Measurements from ENCODE around the gene RBM8A. TPM values are rescaled to one million over a fixed set of nuclear protein-coding genes. Genes with fewer than 3 reads are reported as not detected.
"Not testable (repeated sequence)": the region's sequence is repeated elsewhere in the genome, so short reads cannot be mapped to it uniquely, and the experiment has no call there.

The RBM8A gene
- polyA plus RNA-seq, 3 donors, result 91.5 to 171 (median 115) TPM

DNA sequence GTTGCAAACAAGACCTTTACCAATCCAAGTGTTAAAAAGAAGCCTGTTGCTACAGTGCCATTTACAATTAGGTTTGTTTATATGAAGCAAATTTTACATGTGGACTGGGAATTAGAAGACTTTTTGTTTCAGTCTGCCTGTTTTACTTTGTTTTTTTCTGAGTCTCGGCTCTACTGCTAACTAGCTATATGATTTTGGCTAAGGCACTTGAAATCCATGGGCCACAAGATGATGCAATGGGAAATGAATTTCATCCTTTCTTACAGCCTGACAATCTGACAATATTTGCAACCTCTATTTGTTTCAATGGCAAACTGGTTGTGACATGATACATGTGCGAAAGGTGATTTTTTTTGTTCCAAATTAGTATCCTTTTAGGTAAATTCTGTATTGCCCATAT, 5.0 kb downstream of the RBM8A start:
- no peak overlapping the region for H3K4me2 ChIP-seq (replicated peaks; ENCODE audit: extremely low read depth, low read length, poor library complexity, severe bottlenecking)
- no peak overlapping the region for H3K9ac ChIP-seq (ENCODE audit: insufficient read depth, low read length, poor library complexity, severe bottlenecking)
- peaks cover 36 to 46% of the 10 kb centered on the region in 2 donors for H3K4me1 ChIP-seq (ENCODE audit: control insufficient read depth in 1 of 2, insufficient read depth in 2 of 2, low read length in 2 of 2)
- H3K79me2 ChIP-seq (ENCODE audit: insufficient read depth, low read length), result peaks cover 26% of the 10 kb centered on the region
- H4K20me1 ChIP-seq (ENCODE audit: insufficient read depth, low read length), result no peaks in the 10 kb centered on the region
- H3K27me3 ChIP-seq (ENCODE audit: control insufficient read depth in 2 of 2, insufficient read depth in 2 of 2, low read length in 2 of 2), result no peaks in the 10 kb centered on the region
- H3K9me3 Mint-ChIP-seq, result no peaks in the 10 kb centered on the region
- H3K27ac ChIP-seq (ENCODE audit: low read depth in 1 of 2, low read length in 2 of 2), result no peak overlapping the region
- peaks cover 14 to 24% of the 10 kb centered on the region in 2 donors for H3K36me3 Mint-ChIP-seq
- H3K36me3 ChIP-seq (replicated peaks in 1 of 2; ENCODE audit: control insufficient read depth in 1 of 2, insufficient read depth in 2 of 2, low read length in 2 of 2), result peaks cover 15 to 26% of the 10 kb centered on the region in 2 donors
- intact Hi-C loops (cut with micrococcal nuclease), result no loop called here
- H3K4me1 Mint-ChIP-seq, result peaks cover 36% of the 10 kb centered on the region
- peaks cover 0 to 3% (median 2%) of the 10 kb centered on the region in 3 donors for H3K27me3 Mint-ChIP-seq (ENCODE audit: low read depth in 3 of 3)
- no peak for TF ChIP-seq CTCF (IDR thresholded peaks at IDR 0.05)
- H3K9me3 ChIP-seq (replicated peaks in 1 of 2; ENCODE audit: control insufficient read depth in 1 of 2, insufficient read depth in 1 of 2, low read length in 2 of 2), result no peaks in the 10 kb centered on the region
- no peak overlapping the region for H3K4me3 ChIP-seq (replicated peaks in 1 of 3; ENCODE audit: low read depth in 2 of 3, low read length in 3 of 3)
- no CpG with 5 or more reads among the region's 2 CpGs for WGBS (ENCODE audit: insufficient coverage)
- no peak overlapping the region for H2AFZ ChIP-seq (ENCODE audit: insufficient read depth, low read depth, low read length, poor library complexity, severe bottlenecking)
- peak overlapping the region in 2 of 7 donors; percentile 12 to 53 for H3K27ac Mint-ChIP-seq
- DNase-seq, result peak in 2 of 3 donors; percentile 3 to 20
- no peak overlapping the region for H3K4me3 Mint-ChIP-seq

DNA sequence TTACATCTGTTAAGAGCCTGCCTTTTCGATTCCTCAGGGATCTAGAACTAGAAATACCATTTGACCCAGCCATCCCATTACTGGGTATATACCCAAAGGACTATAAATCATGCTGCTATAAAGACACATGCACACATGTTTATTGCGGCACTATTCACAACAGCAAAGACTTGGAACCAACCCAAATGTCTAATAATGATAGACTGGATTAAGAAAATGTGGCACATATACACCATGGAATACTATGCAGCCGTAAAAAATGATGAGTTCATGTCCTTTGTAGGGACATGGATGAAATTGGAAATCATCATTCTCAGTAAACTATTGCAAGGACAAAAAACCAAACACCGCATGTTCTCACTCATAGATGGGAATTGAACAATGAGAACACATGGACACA, 7.0 kb downstream of the RBM8A start:
- H4K20me1 ChIP-seq (ENCODE audit: insufficient read depth, low read length); DNase-seq; H3K27me3 Mint-ChIP-seq (ENCODE audit: low read depth in 3 of 3); H3K27ac Mint-ChIP-seq; H2AFZ ChIP-seq (ENCODE audit: insufficient read depth, low read depth, low read length, poor library complexity, severe bottlenecking); H3K27me3 ChIP-seq (ENCODE audit: control insufficient read depth in 2 of 2, insufficient read depth in 2 of 2, low read length in 2 of 2); intact Hi-C loops (cut with micrococcal nuclease); H3K9me3 Mint-ChIP-seq; H3K9me3 ChIP-seq (replicated peaks in 1 of 2; ENCODE audit: control insufficient read depth in 1 of 2, insufficient read depth in 1 of 2, low read length in 2 of 2); H3K4me3 ChIP-seq (replicated peaks in 1 of 3; ENCODE audit: low read depth in 2 of 3, low read length in 3 of 3); H3K27ac ChIP-seq (ENCODE audit: low read depth in 1 of 2, low read length in 2 of 2); H3K4me2 ChIP-seq (replicated peaks; ENCODE audit: extremely low read depth, low read length, poor library complexity, severe bottlenecking); H3K9ac ChIP-seq (ENCODE audit: insufficient read depth, low read length, poor library complexity, severe bottlenecking): not testable (repeated sequence)
- Histone ChIP-seq H3K4me1 (ENCODE audit: control insufficient read depth in 1 of 2, insufficient read depth in 2 of 2, low read length in 2 of 2) (peaks cover 27 to 39% of the 10 kb centered on the region in 2 donors), H3K36me3 (replicated peaks in 1 of 2; ENCODE audit: control insufficient read depth in 1 of 2, insufficient read depth in 2 of 2, low read length in 2 of 2) (peaks cover 16 to 30% of the 10 kb centered on the region in 2 donors), H3K79me2 (ENCODE audit: insufficient read depth, low read length) (peaks cover 13% of the 10 kb centered on the region)
- Mint-ChIP-seq H3K4me3 (peak overlapping the region in 1 of 2 donors; percentile 26), H3K36me3 (peaks cover 18 to 29% of the 10 kb centered on the region in 2 donors), H3K4me1 (peaks cover 42% of the 10 kb centered on the region)
- no CpG with 5 or more reads among the region's 4 CpGs for WGBS (ENCODE audit: insufficient coverage)
